GM12878 (cell line): ENCODE measurements around the gene ZNF3. TPM values are rescaled to one million over a fixed set of nuclear protein-coding genes. Genes with fewer than 3 reads are reported as not detected.

Source experiments
- ATF3 ChIP-seq: IDR thresholded peaks from 2 replicates; pipeline ENCODE4 v1.6.1; 2011; ENCODE audit warnings: low read depth, mild to moderate bottlenecking, low read length, moderate library complexity, borderline replicate concordance; ENCODE audit errors: extremely low read depth
- CBX5 ChIP-seq: sonication (generic); IDR thresholded peaks from 2 replicates; pipeline ENCODE4 v1.6.1; 2016; ENCODE audit warnings: low read depth, moderate library complexity, mild to moderate bottlenecking, inconsistent platforms
- EGR1 ChIP-seq, 2 experiments: IDR thresholded peaks; 1 replicate in 1 of 2; 2 replicates in 1 of 2; pipeline ENCODE4 v1.6.1; 2011 to 2012; ENCODE audit warnings: low read depth in 2 of 2, low read length in 2 of 2, borderline replicate concordance in 1 of 2, mild to moderate bottlenecking in 1 of 2, moderate library complexity in 1 of 2
- ETV6 ChIP-seq, 2 experiments: fragments of 450-650 bp in 1 of 2; IDR thresholded peaks in 1 of 2; conservative IDR thresholded peaks in 1 of 2; 2 replicates each; pipeline ENCODE4 v1.6.1; 2014; ENCODE audit warnings: antibody characterized with exemption in 1 of 2, borderline replicate concordance in 1 of 2, low read depth in 1 of 2, mild to moderate bottlenecking in 1 of 2, moderate library complexity in 1 of 2
- EZH2 ChIP-seq: IDR thresholded peaks from 2 replicates; pipeline ENCODE4 v1.6.1; 2012; ENCODE audit warnings: low read depth, mild to moderate bottlenecking, control low read depth, inconsistent platforms, low read length, borderline replicate concordance; ENCODE audit not compliant: control insufficient read depth
- GABPA ChIP-seq: IDR thresholded peaks from 2 replicates; pipeline ENCODE4 v1.6.1; 2014; ENCODE audit warnings: antibody characterized with exemption, low read depth, mild to moderate bottlenecking, inconsistent platforms
- IRF5 ChIP-seq: fragments of 450-650 bp; IDR thresholded peaks from 2 replicates; pipeline ENCODE4 v1.6.1; 2017; ENCODE audit warnings: borderline replicate concordance
- KAT2A ChIP-seq: conservative IDR thresholded peaks from 2 replicates; pipeline ENCODE4 v1.6.1; 2011; ENCODE audit warnings: low read depth, low read length; ENCODE audit not compliant: control insufficient read depth
- KDM1A ChIP-seq: fragments of 200-600 bp; sonication (generic); IDR thresholded peaks from 2 replicates; pipeline ENCODE4 v1.6.1; 2016; ENCODE audit warnings: borderline replicate concordance
- LARP7 ChIP-seq: fragments of 450-650 bp; IDR thresholded peaks from 2 replicates; pipeline ENCODE4 v1.6.1; 2017; ENCODE audit warnings: mild to moderate bottlenecking
- MXI1 ChIP-seq: fragments of 150-350 bp; IDR thresholded peaks from 2 replicates; pipeline ENCODE4 v1.6.1; 2011; ENCODE audit warnings: low read depth, mild to moderate bottlenecking, inconsistent platforms, low read length, improper control_type of control experiment
- MYB ChIP-seq: fragments of 150-350 bp; IDR thresholded peaks from 2 replicates; pipeline ENCODE4 v1.6.1; 2014; ENCODE audit warnings: mild to moderate bottlenecking, low read depth, low read length, borderline replicate concordance
- NFIC ChIP-seq: IDR thresholded peaks from 2 replicates; pipeline ENCODE4 v1.6.1; 2012; ENCODE audit warnings: low read depth, mild to moderate bottlenecking, inconsistent platforms, low read length, moderate library complexity
- RB1 ChIP-seq: fragments of 450-650 bp; formaldehyde crosslinking; IDR thresholded peaks from 2 replicates; pipeline ENCODE4 v1.6.1; 2017; ENCODE audit warnings: mild to moderate bottlenecking, borderline replicate concordance
- SIN3A ChIP-seq: IDR thresholded peaks from 2 replicates; pipeline ENCODE4 v1.6.1; 2012; ENCODE audit warnings: low read depth, low read length, improper control_type of control experiment
- SUZ12 ChIP-seq: fragments of 200-600 bp; sonication (generic); IDR thresholded peaks from one replicate; pipeline ENCODE4 v1.6.1; 2018; ENCODE audit warnings: antibody characterized with exemption, mild to moderate bottlenecking; ENCODE audit not compliant: unreplicated experiment
- TCF3 ChIP-seq: IDR thresholded peaks from 2 replicates; pipeline ENCODE4 v1.6.1; 2012; ENCODE audit warnings: low read depth, mild to moderate bottlenecking, low read length, borderline replicate concordance; ENCODE audit not compliant: insufficient read depth
- ZBTB11 ChIP-seq: fragments of 450-650 bp; formaldehyde crosslinking; IDR thresholded peaks from 2 replicates; pipeline ENCODE4 v1.5.0; 2022; ENCODE audit warnings: mild to moderate bottlenecking, missing genetic modification characterization
- ZBTB4 ChIP-seq: fragments of 450-650 bp; formaldehyde crosslinking; IDR thresholded peaks from 2 replicates; pipeline ENCODE4 v1.4.0; 2022; ENCODE audit warnings: mild to moderate bottlenecking, moderate library complexity
- ZNF622 ChIP-seq: fragments of 450-650 bp; IDR thresholded peaks from 2 replicates; pipeline ENCODE4 v1.6.1; 2017; ENCODE audit warnings: mild to moderate bottlenecking, inconsistent platforms
- polyA plus RNA-seq, 11 experiments: library from polyadenylated mRNA; depleted of rRNA in 4 of 11; unstranded in 6 of 11; stranded (reverse) in 5 of 11; fragments of >200 nt; fragmentation: Nextera tagmentation in 4 of 11; fragmentation: Illumina TruSeq in 1 of 11; extraction: Ambion mirVana in 4 of 11; extraction: Trizol in 1 of 11; gene quantifications; 1 replicate in 1 of 11; 2 replicates in 10 of 11; pipeline versions ENCODE4 v1.2.1 to v1.2.3, GENCODE V29; 2011 to 2016; ENCODE audit warnings: inconsistent platforms in 2 of 11, missing spikeins in 2 of 11, low read depth in 1 of 11
- total RNA-seq, 4 experiments: library from RNA; depleted of rRNA in 3 of 4; stranded (reverse); fragments of >200 nt in 3 of 4; fragmentation: Illumina TruSeq in 1 of 4; extraction: Trizol in 1 of 4; gene quantifications; 2 replicates each; pipeline versions ENCODE4 v1.2.1 to v1.2.3, GENCODE V29; 2013 to 2021

Gene ZNF3
- total and polyA plus RNA-seq, 10 of the 15 experiments (the other 5 are each of a cell fraction or from before 2014, with no cell fraction given), result 17.2 to 37.4 (median 29.4) TPM

GRCh38 chr7:100119072-100119969 is 37.8 kb upstream of the ZNF3 start, which contains the start of the genes CNPY4 and TAF6 (continued):
- TF ChIP-seq ATF3, result no peak
- TF ChIP-seq CBX5, result no peak
- TF ChIP-seq ZBTB4 (CRISPR knock-in tag), result no peak
- no peak for TF ChIP-seq EZH2
- TF ChIP-seq EGR1 (IDR thresholded peaks at IDR 0.05; ENCODE audit: borderline replicate concordance in 1 of 2, low read depth in 2 of 2, low read length in 2 of 2), result peak in 1 of 2 experiments; percentile 79; a peak in 2 of 3 replicates
- TF ChIP-seq KDM1A, result no peak
- no peak for TF ChIP-seq MYB
- no peak for TF ChIP-seq KAT2A
- no peak for TF ChIP-seq TCF3
- no peak for TF ChIP-seq NFIC
- peak; percentile 98 for TF ChIP-seq RB1
- no peak for TF ChIP-seq ETV6 (conservative IDR thresholded peaks at IDR 0.05 in 1 of 2, IDR thresholded peaks at IDR 0.05 in 1 of 2; ENCODE audit: borderline replicate concordance in 1 of 2, low read depth in 1 of 2)
- TF ChIP-seq ZBTB11, result no peak
- no peak for TF ChIP-seq GABPA
- peak; percentile 51; the same call in 1 of the 2 replicates for TF ChIP-seq SIN3A
- TF ChIP-seq MXI1, result peak; percentile 89
- TF ChIP-seq ZNF622, result no peak
- peak; percentile 18 for TF ChIP-seq LARP7
- TF ChIP-seq SUZ12, result no peak
- TF ChIP-seq IRF5, result no peak
